Liver (tissue), 9 donors: ENCODE measurements around the gene GNAS-AS1. TPM values are rescaled to one million over a fixed set of nuclear protein-coding genes. Genes with fewer than 3 reads are reported as not detected.

Source experiments
- DNase-seq: peaks from one replicate; pipeline ENCODE4 v3.0.0-alpha.2; 2017; ENCODE audit warnings: low spot score
- H3K27ac ChIP-seq, 2 donors: one replicate each; pipeline ENCODE4 v1.7.0; 2013; ENCODE audit warnings: inconsistent platforms in 2 of 2, low read length in 2 of 2, control low read depth in 1 of 2, low read depth in 1 of 2, mild to moderate bottlenecking in 1 of 2
- H3K27me3 ChIP-seq, 4 donors: one replicate each; pipeline versions ENCODE4 v1.6.1 to v1.7.0; 2013; ENCODE audit warnings: low read length in 3 of 4, inconsistent platforms in 1 of 4, mild to moderate bottlenecking in 1 of 4, moderate library complexity in 1 of 4; ENCODE audit not compliant: control insufficient read depth in 4 of 4, insufficient read depth in 4 of 4
- H3K36me3 ChIP-seq, 4 donors: one replicate each; pipeline versions ENCODE4 v1.6.1 to v1.7.0; 2013; ENCODE audit warnings: low read length in 3 of 4, mild to moderate bottlenecking in 3 of 4, low read depth in 1 of 4, moderate library complexity in 1 of 4; ENCODE audit not compliant: control insufficient read depth in 4 of 4, insufficient read depth in 3 of 4
- H3K4me1 ChIP-seq, 4 donors: one replicate each; pipeline versions ENCODE4 v1.6.1 to v1.7.0; 2013; ENCODE audit warnings: low read length in 3 of 4, mild to moderate bottlenecking in 3 of 4, moderate library complexity in 1 of 4; ENCODE audit not compliant: control insufficient read depth in 4 of 4, insufficient read depth in 4 of 4
- H3K4me3 ChIP-seq, 3 donors: one replicate each; pipeline versions ENCODE4 v1.6.1 to v1.7.0; 2013; ENCODE audit warnings: low read length in 3 of 3, control low read depth in 1 of 3, low read depth in 1 of 3, mild to moderate bottlenecking in 1 of 3
- H3K9ac ChIP-seq, 2 donors: one replicate each; pipeline ENCODE4 v1.7.0; 2013; ENCODE audit warnings: low read length in 2 of 2, mild to moderate bottlenecking in 2 of 2, moderate library complexity in 2 of 2, control low read depth in 1 of 2, low read depth in 1 of 2
- H3K9me3 ChIP-seq, 4 donors: one replicate each; pipeline versions ENCODE4 v1.6.1 to v1.7.0; 2013; ENCODE audit warnings: low read length in 3 of 4; ENCODE audit not compliant: control insufficient read depth in 4 of 4
- EGR1 ChIP-seq, 2 donors: IDR thresholded peaks; 2 replicates each; pipeline ENCODE4 v1.6.1; 2016 to 2018; ENCODE audit warnings: antibody characterized with exemption in 2 of 2, low read depth in 2 of 2
- FOXA1 ChIP-seq: IDR thresholded peaks from 2 replicates; pipeline ENCODE4 v1.6.1; 2016; ENCODE audit warnings: antibody characterized with exemption
- GABPA ChIP-seq, 2 donors: IDR thresholded peaks in 1 of 2; conservative IDR thresholded peaks in 1 of 2; 2 replicates each; pipeline ENCODE4 v1.6.1; 2016; ENCODE audit warnings: antibody characterized with exemption in 2 of 2, mild to moderate bottlenecking in 1 of 2, moderate library complexity in 1 of 2
- HNF4A ChIP-seq, 2 donors: conservative IDR thresholded peaks; 2 replicates each; pipeline ENCODE4 v1.6.1; 2016; ENCODE audit warnings: antibody characterized with exemption in 2 of 2, mild to moderate bottlenecking in 2 of 2
- HNF4G ChIP-seq: IDR thresholded peaks from 2 replicates; pipeline ENCODE4 v1.6.1; 2016; ENCODE audit warnings: antibody characterized with exemption
- MAX ChIP-seq: IDR thresholded peaks from 2 replicates; pipeline ENCODE4 v1.6.1; 2016; ENCODE audit warnings: antibody characterized with exemption
- NR2F2 ChIP-seq: IDR thresholded peaks from 2 replicates; pipeline ENCODE4 v1.6.1; 2016; ENCODE audit warnings: antibody characterized with exemption
- RAD21 ChIP-seq, 2 donors: IDR thresholded peaks; 2 replicates each; pipeline ENCODE4 v1.6.1; 2016; ENCODE audit warnings: antibody characterized with exemption in 2 of 2, mild to moderate bottlenecking in 2 of 2
- RXRA ChIP-seq, 2 donors: IDR thresholded peaks; 2 replicates each; pipeline ENCODE4 v1.6.1; 2017 to 2018; ENCODE audit warnings: antibody characterized with exemption in 2 of 2, mild to moderate bottlenecking in 1 of 2
- SP1 ChIP-seq: IDR thresholded peaks from 2 replicates; pipeline ENCODE4 v1.6.1; 2018; ENCODE audit warnings: antibody characterized with exemption, mild to moderate bottlenecking
- TAF1 ChIP-seq: conservative IDR thresholded peaks from 2 replicates; pipeline ENCODE4 v1.6.1; 2016; ENCODE audit warnings: antibody characterized with exemption, mild to moderate bottlenecking
- WGBS: extraction: QIAGEN DNeasy Blood & Tissue Kit; methylation state at CpG from one replicate; pipeline ENCODE4 v1.1.7; 2013; 5-methylcytosine and 5-hydroxymethylcytosine counted together
- polyA plus RNA-seq, 2 donors: library from polyadenylated mRNA; stranded (reverse) in 1 of 2; unstranded in 1 of 2; fragments of 200-250 nt in 1 of 2; fragments of >200 nt in 1 of 2; fragmentation: Nextera tagmentation in 1 of 2; extraction: Ambion mirVana in 1 of 2; gene quantifications; one replicate each; pipeline versions ENCODE4 v1.2.1 to v1.2.3, GENCODE V29; 2013 to 2015
- total RNA-seq, 2 donors: library from RNA; depleted of rRNA; stranded (reverse); fragments of >200 nt; gene quantifications; one replicate each; pipeline ENCODE4 v1.2.3, GENCODE V29; 2014
- TF ChIP-seq, protein P1 (sequence below): IDR thresholded peaks from 2 replicates; pipeline ENCODE4 v1.6.1; 2016; ENCODE audit warnings: antibody characterized with exemption
- TF ChIP-seq, protein P2 (sequence below): IDR thresholded peaks from 2 replicates; pipeline ENCODE4 v1.6.1; 2016; ENCODE audit warnings: antibody characterized with exemption, mild to moderate bottlenecking
- TF ChIP-seq, protein P3 (sequence below): IDR thresholded peaks from 2 replicates; pipeline ENCODE4 v1.6.1; 2016; ENCODE audit warnings: antibody characterized with exemption
- donor health status: healthy.
- donor health status: healthy.
- donor health status: healthy.
- donor health status: healthy.
- donor health status: healthy.

Gene GNAS-AS1
- total and polyA plus RNA-seq, 4 donors: 0.08 to 0.42 (median 0.09) TPM; not detected in 1

DNA sequence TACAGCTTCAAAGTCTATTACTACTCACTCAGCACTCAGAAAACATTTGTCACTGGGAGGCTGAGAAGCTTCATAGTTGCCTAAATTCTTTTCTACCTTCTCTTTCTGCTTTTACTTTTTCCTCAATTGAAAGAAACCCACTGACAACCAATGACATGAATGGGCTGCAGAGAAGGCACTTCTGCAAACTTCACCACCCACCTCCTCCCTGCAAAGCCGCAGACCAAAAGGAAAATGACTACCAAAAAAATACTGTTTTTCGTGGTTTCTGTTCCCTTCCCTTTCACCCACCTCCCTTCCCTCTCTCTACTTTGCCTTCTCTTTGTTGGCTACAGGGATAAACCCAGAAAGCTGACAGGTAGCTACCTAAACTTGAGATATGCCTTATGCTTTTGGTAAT lies 3.2 kb downstream of the GNAS-AS1 start:
- H3K27me3 ChIP-seq: peaks cover 0 to 6% (median 2%) of the 10 kb centered on the region in 4 donors
- TF ChIP-seq HNF4A (conservative IDR thresholded peaks at IDR 0.05) (no peak), EGR1 (IDR thresholded peaks at IDR 0.05; ENCODE audit: low read depth in 2 of 2) (no peak), MAX (no peak), GABPA (IDR thresholded peaks at IDR 0.05 in 1 of 2, conservative IDR thresholded peaks at IDR 0.05 in 1 of 2) (no peak), SP1 (no peak)
- TF ChIP-seq, protein P1, sequence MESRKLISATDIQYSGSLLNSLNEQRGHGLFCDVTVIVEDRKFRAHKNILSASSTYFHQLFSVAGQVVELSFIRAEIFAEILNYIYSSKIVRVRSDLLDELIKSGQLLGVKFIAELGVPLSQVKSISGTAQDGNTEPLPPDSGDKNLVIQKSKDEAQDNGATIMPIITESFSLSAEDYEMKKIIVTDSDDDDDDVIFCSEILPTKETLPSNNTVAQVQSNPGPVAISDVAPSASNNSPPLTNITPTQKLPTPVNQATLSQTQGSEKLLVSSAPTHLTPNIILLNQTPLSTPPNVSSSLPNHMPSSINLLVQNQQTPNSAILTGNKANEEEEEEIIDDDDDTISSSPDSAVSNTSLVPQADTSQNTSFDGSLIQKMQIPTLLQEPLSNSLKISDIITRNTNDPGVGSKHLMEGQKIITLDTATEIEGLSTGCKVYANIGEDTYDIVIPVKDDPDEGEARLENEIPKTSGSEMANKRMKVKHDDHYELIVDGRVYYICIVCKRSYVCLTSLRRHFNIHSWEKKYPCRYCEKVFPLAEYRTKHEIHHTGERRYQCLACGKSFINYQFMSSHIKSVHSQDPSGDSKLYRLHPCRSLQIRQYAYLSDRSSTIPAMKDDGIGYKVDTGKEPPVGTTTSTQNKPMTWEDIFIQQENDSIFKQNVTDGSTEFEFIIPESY: no peak
- TF ChIP-seq, protein P2, sequence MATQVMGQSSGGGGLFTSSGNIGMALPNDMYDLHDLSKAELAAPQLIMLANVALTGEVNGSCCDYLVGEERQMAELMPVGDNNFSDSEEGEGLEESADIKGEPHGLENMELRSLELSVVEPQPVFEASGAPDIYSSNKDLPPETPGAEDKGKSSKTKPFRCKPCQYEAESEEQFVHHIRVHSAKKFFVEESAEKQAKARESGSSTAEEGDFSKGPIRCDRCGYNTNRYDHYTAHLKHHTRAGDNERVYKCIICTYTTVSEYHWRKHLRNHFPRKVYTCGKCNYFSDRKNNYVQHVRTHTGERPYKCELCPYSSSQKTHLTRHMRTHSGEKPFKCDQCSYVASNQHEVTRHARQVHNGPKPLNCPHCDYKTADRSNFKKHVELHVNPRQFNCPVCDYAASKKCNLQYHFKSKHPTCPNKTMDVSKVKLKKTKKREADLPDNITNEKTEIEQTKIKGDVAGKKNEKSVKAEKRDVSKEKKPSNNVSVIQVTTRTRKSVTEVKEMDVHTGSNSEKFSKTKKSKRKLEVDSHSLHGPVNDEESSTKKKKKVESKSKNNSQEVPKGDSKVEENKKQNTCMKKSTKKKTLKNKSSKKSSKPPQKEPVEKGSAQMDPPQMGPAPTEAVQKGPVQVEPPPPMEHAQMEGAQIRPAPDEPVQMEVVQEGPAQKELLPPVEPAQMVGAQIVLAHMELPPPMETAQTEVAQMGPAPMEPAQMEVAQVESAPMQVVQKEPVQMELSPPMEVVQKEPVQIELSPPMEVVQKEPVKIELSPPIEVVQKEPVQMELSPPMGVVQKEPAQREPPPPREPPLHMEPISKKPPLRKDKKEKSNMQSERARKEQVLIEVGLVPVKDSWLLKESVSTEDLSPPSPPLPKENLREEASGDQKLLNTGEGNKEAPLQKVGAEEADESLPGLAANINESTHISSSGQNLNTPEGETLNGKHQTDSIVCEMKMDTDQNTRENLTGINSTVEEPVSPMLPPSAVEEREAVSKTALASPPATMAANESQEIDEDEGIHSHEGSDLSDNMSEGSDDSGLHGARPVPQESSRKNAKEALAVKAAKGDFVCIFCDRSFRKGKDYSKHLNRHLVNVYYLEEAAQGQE: no peak
- H3K36me3 ChIP-seq: no peaks in the 10 kb centered on the region
- no peak for DNase-seq
- WGBS: 66% methylated on average over 2 of the region's 2 CpGs
- H3K4me1 ChIP-seq: peaks cover 0 to 8% (median under 1%) of the 10 kb centered on the region in 4 donors
- no peaks in the 10 kb centered on the region for H3K9me3 ChIP-seq
- H3K27ac ChIP-seq: no peak overlapping the region
- H3K4me3 ChIP-seq: no peak overlapping the region
- no peak overlapping the region for H3K9ac ChIP-seq

DNA sequence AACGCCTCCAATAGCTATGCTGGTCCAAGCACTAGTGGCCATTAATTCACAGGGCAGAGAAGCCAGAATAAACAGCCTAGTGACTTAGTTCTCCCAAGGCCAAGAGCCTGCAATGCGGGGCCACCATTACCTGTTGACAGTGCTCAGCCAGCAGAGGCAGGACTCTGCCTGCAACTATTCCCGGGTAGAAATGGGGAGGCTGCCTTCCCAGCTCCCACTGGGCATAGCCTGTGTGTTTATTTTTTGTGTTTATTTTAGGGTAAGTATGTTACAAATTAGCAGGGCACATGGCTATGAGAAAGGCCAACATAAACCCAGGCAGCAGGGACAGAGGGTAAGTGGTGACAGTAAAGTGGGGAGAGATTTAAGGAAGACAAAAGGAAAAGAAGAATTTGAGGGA lies 5.0 kb downstream of the GNAS-AS1 start:
- H3K36me3 ChIP-seq: no peaks in the 10 kb centered on the region
- no peaks in the 10 kb centered on the region for H3K9me3 ChIP-seq
- no peak overlapping the region for H3K9ac ChIP-seq
- 64% methylated on average over 3 of the region's 3 CpGs for WGBS
- H3K27ac ChIP-seq: no peak overlapping the region
- H3K27me3 ChIP-seq: peaks cover 0 to 6% (median under 1%) of the 10 kb centered on the region in 4 donors
- no peak for DNase-seq
- TF ChIP-seq RXRA (IDR thresholded peaks at IDR 0.05): peak in 1 of 2 donors; percentile 11
- TF ChIP-seq MAX: no peak
- H3K4me1 ChIP-seq: peaks cover 0 to 1% (median 0%) of the 10 kb centered on the region in 4 donors
- no peak overlapping the region for H3K4me3 ChIP-seq

DNA sequence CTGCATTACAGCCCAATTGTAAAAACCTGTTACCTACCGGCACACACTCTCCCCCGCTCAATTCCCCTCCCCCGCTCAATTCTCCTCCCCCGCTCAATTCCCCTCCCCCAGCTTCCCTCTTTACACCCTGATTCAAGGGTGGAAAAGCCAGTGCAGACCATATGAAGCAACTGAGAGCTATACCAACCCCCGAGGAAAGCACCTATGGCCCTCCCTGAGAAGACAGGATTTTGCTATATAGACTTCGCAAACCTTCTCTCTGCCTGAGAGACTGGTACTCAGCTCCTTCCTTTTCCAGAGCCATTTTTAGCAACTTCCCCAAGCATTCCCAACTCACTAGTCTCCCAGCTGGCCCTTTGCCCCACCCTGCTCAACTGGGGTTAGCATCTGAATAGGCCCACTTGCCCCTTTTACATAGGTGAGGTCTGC lies 7.6 kb downstream of the GNAS-AS1 start:
- Histone ChIP-seq H3K9ac (no peak overlapping the region), H3K27ac (no peak overlapping the region), H3K9me3 (no peaks in the 10 kb centered on the region), H3K4me3 (no peak overlapping the region), H3K27me3 (peaks cover 0 to 3% (median under 1%) of the 10 kb centered on the region in 4 donors), H3K4me1 (peaks cover 0 to 14% (median 0%) of the 10 kb centered on the region in 4 donors), H3K36me3 (no peaks in the 10 kb centered on the region)
- 48% methylated on average over 6 of the region's 6 CpGs for WGBS
- DNase-seq: no peak
- TF ChIP-seq RAD21 (IDR thresholded peaks at IDR 0.05) (no peak), HNF4G (no peak), SP1 (no peak), EGR1 (IDR thresholded peaks at IDR 0.05; ENCODE audit: low read depth in 2 of 2) (no peak), GABPA (IDR thresholded peaks at IDR 0.05 in 1 of 2, conservative IDR thresholded peaks at IDR 0.05 in 1 of 2) (no peak), MAX (no peak), NR2F2 (no peak), TAF1 (no peak), FOXA1 (no peak)
- TF ChIP-seq, protein P1: no peak
- TF ChIP-seq, protein P3, sequence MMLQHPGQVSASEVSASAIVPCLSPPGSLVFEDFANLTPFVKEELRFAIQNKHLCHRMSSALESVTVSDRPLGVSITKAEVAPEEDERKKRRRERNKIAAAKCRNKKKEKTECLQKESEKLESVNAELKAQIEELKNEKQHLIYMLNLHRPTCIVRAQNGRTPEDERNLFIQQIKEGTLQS: no peak
- TF ChIP-seq, protein P2: no peak
